Measurements from ENCODE around the gene QRSL1. TPM values are rescaled to one million over a fixed set of nuclear protein-coding genes. Genes with fewer than 3 reads are reported as not detected.

QRSL1 gene
- total and polyA plus RNA-seq, 7 donors, result 14.8 to 27.2 (median 20.2) TPM

DNA sequence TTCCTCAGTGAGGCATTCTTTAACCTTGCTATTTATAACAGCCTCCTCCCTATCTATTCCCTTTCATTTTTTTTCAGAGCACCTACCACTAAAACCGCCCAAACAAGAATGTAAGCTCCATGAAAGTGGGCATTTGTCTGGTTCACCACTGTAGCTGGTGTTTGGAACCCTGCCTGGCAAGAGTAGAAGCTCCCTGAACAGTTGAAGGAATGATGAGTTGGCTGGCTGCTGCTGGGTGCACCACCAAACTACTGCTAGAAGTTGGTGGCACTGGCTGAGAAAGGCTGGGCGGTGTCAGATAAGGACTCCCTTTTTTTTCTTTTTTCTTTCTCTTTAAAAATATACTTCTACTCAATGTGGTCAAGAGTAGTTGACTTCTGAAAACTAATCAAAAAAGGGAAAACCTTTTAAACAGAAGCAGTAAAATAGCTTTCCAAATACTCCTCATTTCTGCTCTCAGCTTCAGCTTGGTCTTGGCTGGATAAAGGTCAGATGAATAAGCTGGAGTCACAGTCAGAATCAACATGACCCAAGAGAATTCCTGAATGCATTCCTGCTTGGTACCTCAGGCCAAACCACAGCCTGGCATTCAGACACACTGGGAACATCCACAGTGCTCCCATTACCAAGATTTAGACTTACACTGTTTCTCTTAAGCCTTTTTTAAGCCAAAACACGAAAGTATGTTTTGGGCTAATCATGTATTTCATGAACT is 38.1 kb upstream of the QRSL1 start:
- intact Hi-C loops (cut with DNase I), result no loop called here
- Histone ChIP-seq H3K27ac (peak overlapping the region; percentile 65), H3K4me3 (no peak overlapping the region), H3K36me3 (ENCODE audit: insufficient read depth in 1 of 2, low read depth in 1 of 2) (peaks cover 3 to 21% of the 10 kb centered on the region in 2 donors), H3K9me3 (no peaks in the 10 kb centered on the region), H3K4me1 (peaks cover 13% of the 10 kb centered on the region), H3K27me3 (ENCODE audit: insufficient read depth in 3 of 3, low read length in 2 of 3) (no peaks in the 10 kb centered on the region)
- DNase-seq, result peak in 1 of 2 donors; percentile 21
- 66 to 86% (median 70%) methylated on average over 3 of the region's 3 CpGs for WGBS, 3 donors
- TF ChIP-seq, protein P1, sequence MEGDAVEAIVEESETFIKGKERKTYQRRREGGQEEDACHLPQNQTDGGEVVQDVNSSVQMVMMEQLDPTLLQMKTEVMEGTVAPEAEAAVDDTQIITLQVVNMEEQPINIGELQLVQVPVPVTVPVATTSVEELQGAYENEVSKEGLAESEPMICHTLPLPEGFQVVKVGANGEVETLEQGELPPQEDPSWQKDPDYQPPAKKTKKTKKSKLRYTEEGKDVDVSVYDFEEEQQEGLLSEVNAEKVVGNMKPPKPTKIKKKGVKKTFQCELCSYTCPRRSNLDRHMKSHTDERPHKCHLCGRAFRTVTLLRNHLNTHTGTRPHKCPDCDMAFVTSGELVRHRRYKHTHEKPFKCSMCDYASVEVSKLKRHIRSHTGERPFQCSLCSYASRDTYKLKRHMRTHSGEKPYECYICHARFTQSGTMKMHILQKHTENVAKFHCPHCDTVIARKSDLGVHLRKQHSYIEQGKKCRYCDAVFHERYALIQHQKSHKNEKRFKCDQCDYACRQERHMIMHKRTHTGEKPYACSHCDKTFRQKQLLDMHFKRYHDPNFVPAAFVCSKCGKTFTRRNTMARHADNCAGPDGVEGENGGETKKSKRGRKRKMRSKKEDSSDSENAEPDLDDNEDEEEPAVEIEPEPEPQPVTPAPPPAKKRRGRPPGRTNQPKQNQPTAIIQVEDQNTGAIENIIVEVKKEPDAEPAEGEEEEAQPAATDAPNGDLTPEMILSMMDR (IDR thresholded peaks at IDR 0.05), result no peak
- ATAC-seq, result peak; percentile 94 to 98 (median 96)

DNA sequence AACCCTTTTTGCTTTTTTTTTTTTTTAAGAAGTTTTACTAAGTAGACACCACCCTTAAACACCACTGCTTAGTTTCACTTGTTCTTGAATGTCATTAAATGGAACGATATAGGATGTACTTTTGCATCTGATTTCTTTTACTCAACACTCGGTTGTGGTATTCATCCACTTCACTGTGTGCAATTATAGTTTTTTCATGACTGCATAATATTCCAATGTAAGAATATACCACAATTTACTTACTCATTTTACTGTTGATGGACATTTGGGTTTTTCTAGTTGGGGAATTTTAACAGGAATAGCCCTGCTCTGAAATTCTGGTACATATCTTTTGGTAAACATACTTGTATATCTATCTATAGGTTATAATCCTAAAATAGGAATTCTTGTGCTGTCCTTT is 29.9 kb upstream of the QRSL1 start:
- no peak overlapping the region for H3K4me3 ChIP-seq
- no peak for ATAC-seq
- peaks cover 0 to 7% of the 10 kb centered on the region in 2 donors for H3K36me3 ChIP-seq (ENCODE audit: insufficient read depth in 1 of 2, low read depth in 1 of 2)
- 49 to 85% (median 80%) methylated on average over 2 of the region's 2 CpGs for WGBS, 3 donors
- intact Hi-C loops (cut with DNase I), result no loop called here
- TF ChIP-seq, protein P1 (IDR thresholded peaks at IDR 0.05), result no peak
- H3K27ac ChIP-seq, result no peak overlapping the region
- H3K27me3 ChIP-seq (ENCODE audit: insufficient read depth in 3 of 3, low read length in 2 of 3), result no peaks in the 10 kb centered on the region
- no peak for DNase-seq
- H3K9me3 ChIP-seq, result no peaks in the 10 kb centered on the region
- no peaks in the 10 kb centered on the region for H3K4me1 ChIP-seq

DNA sequence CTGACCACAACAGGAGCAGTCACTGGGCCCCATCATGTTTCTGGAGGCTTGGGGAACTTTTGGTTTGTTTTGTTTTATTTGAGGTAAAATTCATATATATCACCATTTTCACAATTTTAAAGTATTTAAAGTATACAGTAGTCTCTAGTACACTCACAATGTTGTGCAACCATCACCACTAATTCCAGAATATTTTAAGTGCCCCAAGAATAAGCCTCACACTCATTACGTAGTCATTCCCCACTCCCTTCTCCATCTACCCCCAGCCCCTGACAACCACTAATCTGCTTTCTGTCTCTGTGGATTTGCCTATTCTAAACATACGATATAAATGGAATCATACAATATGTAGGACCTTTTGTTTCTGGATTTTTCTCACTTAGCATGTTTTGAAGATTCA is 29.0 kb upstream of the QRSL1 start:
- WGBS, 3 donors, result 95 to 96% (median 96%) methylated on average over 2 of the region's 2 CpGs
- Histone ChIP-seq H3K27ac (no peak overlapping the region), H3K27me3 (ENCODE audit: insufficient read depth in 3 of 3, low read length in 2 of 3) (no peaks in the 10 kb centered on the region), H3K4me1 (no peaks in the 10 kb centered on the region), H3K36me3 (ENCODE audit: insufficient read depth in 1 of 2, low read depth in 1 of 2) (peaks cover 0 to 7% of the 10 kb centered on the region in 2 donors), H3K4me3 (no peak overlapping the region), H3K9me3 (no peaks in the 10 kb centered on the region)
- intact Hi-C loops (cut with DNase I), result loop anchor here in 1 of 2 donors (10.0 kb wide), 1 partner anchor 384 kb away; no protein-coding TSS in a partner anchor
- TF ChIP-seq, protein P1 (IDR thresholded peaks at IDR 0.05), result no peak
- ATAC-seq (no peak), DNase-seq (no peak)

DNA sequence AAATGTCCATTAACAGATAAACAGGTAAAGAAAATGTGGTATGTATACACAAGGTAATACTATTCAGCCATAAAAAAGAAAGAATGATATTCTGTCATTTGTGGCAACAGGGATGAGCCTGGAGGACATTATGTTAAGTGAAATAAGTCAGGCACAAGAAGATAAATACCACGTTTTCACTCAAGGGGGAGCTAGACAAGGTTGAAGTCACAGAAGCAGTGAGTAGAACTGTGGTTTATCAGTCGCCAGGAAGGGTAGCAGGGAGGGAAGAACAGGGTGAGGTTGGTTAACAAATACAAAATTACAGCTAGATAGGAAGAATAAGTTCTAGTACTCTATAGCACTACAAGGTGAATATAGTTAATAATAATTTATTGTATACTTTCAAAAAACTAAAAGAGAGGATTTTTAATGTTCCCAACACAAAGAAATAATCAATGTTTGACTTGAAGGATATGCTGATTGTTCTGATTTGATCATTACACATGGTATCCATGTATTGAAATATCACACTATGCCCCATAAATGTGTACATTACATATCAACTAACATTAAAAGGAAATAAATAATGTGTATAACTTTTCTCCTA is 21.2 kb upstream of the QRSL1 start:
- Histone ChIP-seq H3K27me3 (ENCODE audit: insufficient read depth in 3 of 3, low read length in 2 of 3) (no peaks in the 10 kb centered on the region), H3K9me3 (no peaks in the 10 kb centered on the region), H3K27ac (no peak overlapping the region), H3K4me3 (no peak overlapping the region), H3K4me1 (peaks cover 10% of the 10 kb centered on the region), H3K36me3 (ENCODE audit: insufficient read depth in 1 of 2, low read depth in 1 of 2) (peaks cover 2 to 3% of the 10 kb centered on the region in 2 donors)
- 30 to 41% (median 36%) methylated on average over 2 of the region's 2 CpGs for WGBS, 3 donors
- TF ChIP-seq, protein P1 (IDR thresholded peaks at IDR 0.05), result peak; percentile 54
- DNase-seq, result no peak
- intact Hi-C loops (cut with DNase I), result loop anchor here (2.0 to 10.0 kb wide), 2 partner anchors 371 to 377 kb away; no protein-coding TSS in a partner anchor
- ATAC-seq, result peak in 2 of 4 donors; percentile 73 to 76

Measured in psoas muscle (tissue), 8 donors.